ES-I3 (cell line): ENCODE results near the gene GPSM3.
A peak's percentile ranks its signal among the peaks of the same experiment; 100 is the strongest.
"Not testable (repeated sequence)": the region's sequence is repeated elsewhere in the genome, so short reads cannot be mapped to it uniquely, and the experiment has no call there.

Experiments used
- H3K36me3 ChIP-seq: 2 replicates; pipeline ENCODE4 v1.6.1; 2013; ENCODE audit warnings: mild to moderate bottlenecking, low read length, control low read depth, moderate library complexity; ENCODE audit not compliant: insufficient read depth
- H3K4me1 ChIP-seq: 2 replicates; pipeline ENCODE4 v1.6.1; 2013; ENCODE audit warnings: mild to moderate bottlenecking, control low read depth, low read length; ENCODE audit not compliant: insufficient read depth
- H3K9ac ChIP-seq: 2 replicates; pipeline ENCODE4 v1.6.1; 2013; ENCODE audit warnings: low read depth, mild to moderate bottlenecking, low read length, moderate library complexity
- H3K9me3 ChIP-seq: 2 replicates; pipeline ENCODE4 v1.6.1; 2013; ENCODE audit warnings: mild to moderate bottlenecking, low read length, moderate library complexity; ENCODE audit not compliant: control insufficient read depth, insufficient read depth

The GPSM3 gene

GRCh38 chr6:32186151-32186840 is 6.1 kb downstream of the GPSM3 start:
- H3K9me3 ChIP-seq, H3K9ac ChIP-seq, H3K36me3 ChIP-seq: not testable (repeated sequence)
- peaks cover 16% of the 10 kb centered on the region for H3K4me1 ChIP-seq

DNA sequence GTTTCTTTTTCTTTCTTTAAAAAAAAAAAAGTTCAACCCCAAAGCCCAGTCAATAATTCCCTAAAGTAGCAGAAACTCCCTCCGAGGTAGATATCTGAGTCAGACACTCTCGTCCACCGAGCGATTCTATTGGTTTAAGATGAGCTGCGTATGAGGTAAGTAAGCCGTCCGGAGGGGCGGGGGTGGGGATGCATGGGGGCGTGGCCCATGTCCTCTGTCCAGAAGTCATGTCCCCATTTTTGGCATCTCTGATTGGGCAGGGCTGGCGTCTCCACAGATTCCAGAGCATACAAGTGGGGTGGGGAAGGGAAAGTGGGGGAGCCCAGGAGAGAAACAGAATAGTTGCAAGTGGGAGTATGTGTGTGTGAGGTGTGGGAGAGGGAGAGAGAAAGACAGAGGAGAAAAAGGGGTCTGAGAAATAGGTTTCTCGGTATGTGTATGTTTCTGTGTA is 6.7 kb downstream of the GPSM3 start:
- H3K9ac ChIP-seq, H3K36me3 ChIP-seq, H3K9me3 ChIP-seq: not testable (repeated sequence)
- H3K4me1 ChIP-seq, result peaks cover 11% of the 10 kb centered on the region

- peaks cover 10% of the 10 kb centered on the region for H3K4me1 ChIP-seq
Observed at GRCh38 chr6:32184084-32184640, 8.3 kb downstream of the GPSM3 start, which contains the start of gene AGER. Gene AGER, minus strand, starts transcription at chr6:32184253. Its CDS starts 31 bp downstream, at chr6:32184222.

GRCh38 chr6:32183483-32184083 is 8.9 kb downstream of the GPSM3 start:
- Histone ChIP-seq H3K4me1 (peaks cover 5% of the 10 kb centered on the region; the same call in 1 of the 2 replicates), H3K9ac (no peak overlapping the region), H3K36me3 (peaks cover 9% of the 10 kb centered on the region; the same call in 1 of the 2 replicates), H3K9me3 (no peaks in the 10 kb centered on the region)

More at GRCh38 chr6:32184084-32184640, 8.3 kb downstream of the GPSM3 start, which contains the start of gene AGER:
- H3K36me3 ChIP-seq, result peaks cover 9% of the 10 kb centered on the region; the same call in 1 of the 2 replicates
- H3K9me3 ChIP-seq, result no peaks in the 10 kb centered on the region
- no peak within 1 kb of the TSS for H3K9ac ChIP-seq

DNA sequence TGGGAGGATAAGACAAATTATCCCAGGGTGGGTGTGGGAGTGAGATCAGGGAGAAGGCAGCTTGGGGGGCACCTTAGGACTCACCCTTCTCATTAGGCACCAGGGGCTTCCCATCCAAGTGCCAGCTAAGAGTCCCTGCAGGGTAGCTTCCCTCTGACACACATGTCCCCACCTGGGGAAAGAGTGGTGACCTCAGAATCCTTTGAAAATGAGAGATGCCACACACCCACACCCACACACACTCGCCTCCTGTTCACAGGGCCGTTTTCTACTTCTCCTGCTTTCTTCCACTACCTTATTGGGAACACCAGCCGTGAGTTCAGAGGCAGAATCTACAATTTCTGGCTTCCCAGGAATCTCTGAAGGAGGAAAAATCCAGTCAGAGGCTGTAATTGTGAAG is 9.4 kb downstream of the GPSM3 start:
- Histone ChIP-seq H3K4me1 (0 out of 2 replicates have a peak, but pooled peaks cover 3% of the 10 kb centered on the region), H3K9ac (no peak overlapping the region), H3K9me3 (no peaks in the 10 kb centered on the region), H3K36me3 (peaks cover 9% of the 10 kb centered on the region; the same call in 1 of the 2 replicates)

- no peak overlapping the region for H3K9ac ChIP-seq
- peaks cover 7% of the 10 kb centered on the region; the same call in 1 of the 2 replicates for H3K36me3 ChIP-seq
- H3K4me1 ChIP-seq, result 0 out of 2 replicates have a peak, but pooled peaks cover 3% of the 10 kb centered on the region
- H3K9me3 ChIP-seq, result no peaks in the 10 kb centered on the region
Observed at GRCh38 chr6:32182555-32182981, 9.9 kb downstream of the GPSM3 start.

GRCh38 chr6:32181915-32182529 is 10.4 kb downstream of the GPSM3 start:
- Histone ChIP-seq H3K4me1 (0 out of 2 replicates have a peak, but pooled peaks cover 3% of the 10 kb centered on the region), H3K9me3 (no peaks in the 10 kb centered on the region), H3K36me3 (peaks cover 6% of the 10 kb centered on the region; the same call in 1 of the 2 replicates), H3K9ac (no peak overlapping the region)

DNA sequence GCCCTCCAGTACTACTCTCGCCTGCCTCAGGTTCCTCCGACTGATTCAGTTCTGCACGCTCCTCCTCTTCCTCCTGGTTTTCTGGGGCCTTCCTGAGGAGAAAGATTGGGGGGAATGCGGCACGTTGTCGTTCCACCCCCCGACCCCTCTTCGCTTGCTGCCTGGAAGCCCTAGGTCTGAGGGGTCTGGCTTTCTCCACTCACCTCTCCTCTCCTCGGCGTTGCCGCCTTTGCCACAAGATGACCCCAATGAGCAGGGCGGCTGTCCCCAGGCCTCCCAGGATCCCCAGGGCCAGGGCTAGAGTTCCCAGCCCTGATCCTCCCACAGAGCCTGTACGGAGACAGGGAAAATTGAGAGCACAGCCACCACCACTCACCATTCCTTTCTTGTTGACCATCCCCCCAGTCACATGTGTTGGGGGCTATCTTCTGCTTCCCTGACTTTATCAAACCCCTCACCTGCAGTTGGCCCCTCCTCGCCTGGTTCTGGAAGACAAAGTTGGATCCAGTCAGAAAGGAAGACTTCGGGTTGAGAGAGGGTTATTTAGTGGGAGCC is 11.2 kb downstream of the GPSM3 start:
- peaks cover 6% of the 10 kb centered on the region; the same call in 1 of the 2 replicates for H3K36me3 ChIP-seq
- H3K9ac ChIP-seq, result no peak overlapping the region
- 0 out of 2 replicates have a peak, but pooled peaks cover 3% of the 10 kb centered on the region for H3K4me1 ChIP-seq
- H3K9me3 ChIP-seq, result no peaks in the 10 kb centered on the region

DNA sequence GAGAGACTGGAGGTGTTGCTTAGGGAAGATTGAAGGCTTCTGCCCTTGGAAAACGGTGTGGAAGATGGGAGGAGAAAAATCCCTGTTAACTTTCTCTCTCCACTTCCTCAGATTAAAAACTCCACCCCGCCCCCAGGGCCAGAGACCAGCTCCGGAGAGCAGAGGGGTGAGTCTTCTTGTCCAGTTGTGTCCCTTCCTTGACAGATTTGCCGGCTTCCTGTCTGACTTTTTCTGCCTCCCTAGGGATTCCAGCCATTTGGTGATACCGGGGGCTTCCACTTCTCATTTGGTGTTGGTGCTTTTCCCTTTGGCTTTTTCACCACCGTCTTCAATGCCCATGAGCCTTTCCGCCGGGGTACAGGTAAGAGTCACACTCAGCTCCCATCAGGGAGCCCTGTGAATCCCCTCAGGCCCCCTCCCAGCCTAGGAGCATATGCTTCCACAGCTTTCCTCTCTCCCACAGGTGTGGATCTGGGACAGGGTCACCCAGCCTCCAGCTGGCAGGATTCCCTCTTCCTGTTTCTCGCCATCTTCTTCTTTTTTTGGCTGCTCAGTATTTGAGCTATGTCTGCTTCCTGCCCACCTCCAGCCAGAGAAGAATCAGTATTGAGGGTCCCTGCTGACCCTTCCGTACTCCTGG is 12.6 kb downstream of the GPSM3 start:
- H3K9ac ChIP-seq, result no peak overlapping the region
- H3K9me3 ChIP-seq, result no peaks in the 10 kb centered on the region
- peaks cover under 1% of the 10 kb centered on the region; the same call in 1 of the 2 replicates for H3K4me1 ChIP-seq
- peaks cover 6% of the 10 kb centered on the region; the same call in 1 of the 2 replicates for H3K36me3 ChIP-seq

- peaks cover 9% of the 10 kb centered on the region; the same call in 1 of the 2 replicates for H3K4me1 ChIP-seq
- peak overlapping the region; percentile 96 for H3K9ac ChIP-seq
- H3K9me3 ChIP-seq, result no peaks in the 10 kb centered on the region
- peaks cover 6% of the 10 kb centered on the region; the same call in 1 of the 2 replicates for H3K36me3 ChIP-seq
Observed at GRCh38 chr6:32178547-32179440, 13.6 kb downstream of the GPSM3 start.

DNA sequence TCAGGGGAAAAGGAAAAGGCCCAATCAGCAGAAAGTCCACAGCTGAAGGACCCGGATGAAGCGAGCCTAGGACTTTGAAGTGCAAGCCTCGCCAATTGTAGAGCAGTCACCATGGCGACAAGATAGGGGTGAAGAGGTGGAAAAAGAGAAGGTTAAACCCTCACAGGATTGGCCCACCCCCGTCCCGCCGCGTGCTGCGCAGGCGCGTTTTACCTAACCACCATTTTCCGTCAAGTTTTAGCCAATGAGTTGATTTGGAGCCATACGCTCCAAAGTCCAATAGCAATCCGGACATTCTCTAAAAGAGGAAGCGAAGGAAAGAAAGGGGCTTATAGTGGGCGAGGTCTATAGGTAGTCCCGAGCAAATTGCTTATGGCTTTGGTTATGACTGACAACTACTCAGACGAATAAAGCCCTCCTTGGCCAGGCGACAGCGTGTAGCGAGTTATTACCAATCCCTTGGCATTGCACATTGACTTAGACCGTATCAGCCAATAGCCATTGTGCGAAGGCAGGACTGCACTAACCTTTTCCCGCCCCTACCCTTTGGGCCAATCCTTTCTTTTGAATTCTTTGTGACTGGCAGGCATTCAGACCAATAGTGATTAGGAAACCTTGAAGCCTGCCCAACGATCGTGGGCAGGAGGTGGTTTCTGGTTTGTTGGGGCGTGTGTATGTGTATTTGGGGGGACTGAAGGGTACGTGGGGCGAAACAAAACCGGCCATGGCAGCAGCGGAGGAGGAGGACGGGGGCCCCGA is 14.5 kb downstream of the GPSM3 start, which contains the start of gene RNF5:
TSS of gene RNF5 (plus strand) at position 618 of the 759 bp plus-strand sequence. CDS start at position 725, 107 bp downstream.
- Histone ChIP-seq H3K9me3 (no peaks in the 10 kb centered on the region), H3K36me3 (peaks cover 6% of the 10 kb centered on the region; the same call in 1 of the 2 replicates), H3K4me1 (peaks cover 17% of the 10 kb centered on the region), H3K9ac (peak within 1 kb of the TSS; percentile 96)

DNA sequence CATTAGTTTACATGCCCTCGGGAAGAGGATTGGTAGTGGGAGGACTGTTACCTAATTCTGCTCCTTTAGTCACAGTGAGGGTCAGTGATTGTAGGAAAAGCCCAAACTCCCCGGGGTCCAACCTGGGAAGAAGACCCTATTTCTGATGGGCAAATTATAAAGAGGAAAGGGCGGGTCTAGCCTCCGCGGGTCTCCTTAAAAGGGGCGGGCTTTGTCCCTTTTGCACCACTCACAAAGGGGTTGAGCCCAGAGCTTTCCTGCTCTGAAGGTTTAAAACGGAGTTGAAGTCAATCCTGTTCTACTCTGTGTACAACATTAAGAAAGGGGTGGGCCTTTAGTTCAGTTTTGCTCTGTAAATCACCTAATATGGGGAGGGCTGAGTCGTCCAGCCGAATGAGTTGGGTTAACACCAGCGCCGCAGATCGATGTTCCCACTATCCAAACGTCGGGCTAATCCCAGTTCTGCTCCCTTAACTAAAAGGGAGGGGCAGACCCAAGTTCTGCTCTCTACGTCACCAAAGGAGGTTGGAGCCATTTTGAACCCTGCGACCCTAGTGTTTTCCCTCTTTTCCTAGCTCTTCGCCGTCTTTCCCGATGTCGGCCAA is 15.2 kb downstream of the GPSM3 start:
- H3K9me3 ChIP-seq, result no peaks in the 10 kb centered on the region
- H3K4me1 ChIP-seq, result peaks cover 19% of the 10 kb centered on the region
- H3K9ac ChIP-seq, result peak overlapping the region; percentile 96
- H3K36me3 ChIP-seq, result peaks cover 6% of the 10 kb centered on the region; the same call in 1 of the 2 replicates
